ENCODE measurements around the gene ALAS1.

ALAS1 gene

GRCh38 chr3:52223449-52224408 lies 25.8 kb downstream of the ALAS1 start:
- Histone ChIP-seq H3K9me3 (no peaks in the 10 kb centered on the region), H3K27me3 (no peaks in the 10 kb centered on the region), H3K27ac (no peak overlapping the region), H3K36me3 (peaks cover 3 to 31% (median 10%) of the 10 kb centered on the region in 3 donors), H3K4me3 (no peak overlapping the region), H3K4me1 (peaks cover 0 to 34% (median 0%) of the 10 kb centered on the region in 4 donors)
- intact Hi-C loops (cut with DNase I; ENCODE audit: low total_unique reads): no loop called here
- no peak for TF ChIP-seq CTCF (IDR thresholded peaks at IDR 0.05)
- DNase-seq: no peak

- intact Hi-C loops (cut with DNase I; ENCODE audit: low total_unique reads): no loop called here
- TF ChIP-seq CTCF (IDR thresholded peaks at IDR 0.05): no peak
- peaks cover 0 to 15% (median 0%) of the 10 kb centered on the region in 4 donors for H3K4me1 ChIP-seq
- no peaks in the 10 kb centered on the region for H3K27me3 ChIP-seq
- H3K9me3 ChIP-seq: no peaks in the 10 kb centered on the region
- no peak within 1 kb of the TSS for H3K4me3 ChIP-seq
- peaks cover 23 to 50% (median 29%) of the 10 kb centered on the region in 3 donors for H3K36me3 ChIP-seq
- H3K27ac ChIP-seq: no peak within 1 kb of the TSS
- no peak for DNase-seq
Observed at GRCh38 chr3:52225452-52226228, 27.7 kb downstream of the ALAS1 start, which contains the start of gene TLR9. TLR9 (minus strand) TSS chr3:52225645; CDS start chr3:52225529, 116 bp downstream.

- DNase-seq: no peak
- no peak overlapping the region for H3K4me3 ChIP-seq
- no peak overlapping the region for H3K27ac ChIP-seq
- H3K9me3 ChIP-seq: no peaks in the 10 kb centered on the region
- intact Hi-C loops (cut with DNase I; ENCODE audit: low total_unique reads): no loop called here
- no peak for TF ChIP-seq CTCF (IDR thresholded peaks at IDR 0.05)
- H3K36me3 ChIP-seq: peaks cover 29 to 57% (median 36%) of the 10 kb centered on the region in 3 donors
- peaks cover 0 to 11% (median 0%) of the 10 kb centered on the region in 4 donors for H3K4me1 ChIP-seq
- no peaks in the 10 kb centered on the region for H3K27me3 ChIP-seq
Observed at GRCh38 chr3:52226229-52226817, 28.4 kb downstream of the ALAS1 start.

- Histone ChIP-seq H3K4me3 (no peak overlapping the region), H3K9me3 (no peaks in the 10 kb centered on the region), H3K27ac (no peak overlapping the region), H3K27me3 (no peaks in the 10 kb centered on the region), H3K36me3 (peaks cover 30 to 65% (median 44%) of the 10 kb centered on the region in 3 donors), H3K4me1 (peaks cover 0 to 9% (median under 1%) of the 10 kb centered on the region in 4 donors)
- no peak for TF ChIP-seq CTCF (IDR thresholded peaks at IDR 0.05)
- intact Hi-C loops (cut with DNase I; ENCODE audit: low total_unique reads): no loop called here
- DNase-seq: no peak
Observed at GRCh38 chr3:52227117-52227516, 29.2 kb downstream of the ALAS1 start.

- no peaks in the 10 kb centered on the region for H3K27me3 ChIP-seq
- no peak overlapping the region for H3K4me3 ChIP-seq
- TF ChIP-seq CTCF (IDR thresholded peaks at IDR 0.05): no peak
- intact Hi-C loops (cut with DNase I; ENCODE audit: low total_unique reads): no loop called here
- peaks cover 0 to 9% (median 3%) of the 10 kb centered on the region in 4 donors for H3K4me1 ChIP-seq
- DNase-seq: no peak
- H3K36me3 ChIP-seq: peaks cover 30 to 67% (median 50%) of the 10 kb centered on the region in 3 donors
- no peaks in the 10 kb centered on the region for H3K9me3 ChIP-seq
- no peak overlapping the region for H3K27ac ChIP-seq
Observed at GRCh38 chr3:52227766-52228165, 29.8 kb downstream of the ALAS1 start.

Data from tibial artery (tissue), 4 donors.